ENCODE measurements around the gene BHLHE41.

BHLHE41 gene

DNA sequence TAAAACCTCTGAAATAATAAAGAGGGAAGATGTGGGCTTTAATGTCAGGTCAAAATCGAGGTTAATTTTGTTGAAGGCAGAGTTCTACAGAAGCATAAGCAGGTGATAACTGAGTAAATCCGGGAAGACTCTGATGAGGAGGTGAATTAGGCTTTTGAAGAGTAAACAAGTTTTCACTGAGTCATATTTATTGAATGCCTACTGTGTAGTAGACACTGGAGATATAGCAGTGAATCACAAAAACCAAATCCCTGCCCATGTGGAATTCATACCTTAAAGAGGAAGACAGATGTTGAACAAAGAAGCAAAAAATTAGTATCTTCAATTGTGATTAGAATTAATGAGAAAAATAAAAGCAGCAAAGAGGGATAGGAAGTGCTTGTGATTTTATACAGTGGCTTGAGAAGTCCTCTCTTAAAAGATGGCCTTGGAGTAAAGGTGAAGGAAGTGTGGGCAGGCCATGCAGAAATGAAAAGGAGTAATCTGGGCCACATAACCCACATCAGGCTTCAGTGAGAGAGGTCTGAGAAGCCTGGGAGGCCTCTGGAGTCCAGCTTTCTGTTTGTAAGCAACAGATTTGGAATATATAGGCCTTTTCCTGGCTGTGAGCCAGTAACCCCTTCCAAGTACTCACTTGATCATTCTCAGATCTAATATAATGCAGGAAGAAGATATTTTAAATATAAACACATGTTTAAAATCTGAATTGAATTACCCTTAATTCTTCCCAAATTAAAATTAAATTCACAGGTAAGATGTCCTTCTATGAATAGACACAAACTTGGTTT lies 46.7 kb downstream of the BHLHE41 start:
- DNase-seq (ENCODE audit: low read depth in 2 of 2) = no peak
